ENCODE data around the gene NKTR. TPM values are rescaled to one million over a fixed set of nuclear protein-coding genes. Genes with fewer than 3 reads are reported as not detected.

Gene NKTR
- total and polyA plus RNA-seq, 2 of the 13 experiments (the other 11 are each of a cell fraction or from before 2014, with no cell fraction given): 41.3 to 59.6 TPM

DNA sequence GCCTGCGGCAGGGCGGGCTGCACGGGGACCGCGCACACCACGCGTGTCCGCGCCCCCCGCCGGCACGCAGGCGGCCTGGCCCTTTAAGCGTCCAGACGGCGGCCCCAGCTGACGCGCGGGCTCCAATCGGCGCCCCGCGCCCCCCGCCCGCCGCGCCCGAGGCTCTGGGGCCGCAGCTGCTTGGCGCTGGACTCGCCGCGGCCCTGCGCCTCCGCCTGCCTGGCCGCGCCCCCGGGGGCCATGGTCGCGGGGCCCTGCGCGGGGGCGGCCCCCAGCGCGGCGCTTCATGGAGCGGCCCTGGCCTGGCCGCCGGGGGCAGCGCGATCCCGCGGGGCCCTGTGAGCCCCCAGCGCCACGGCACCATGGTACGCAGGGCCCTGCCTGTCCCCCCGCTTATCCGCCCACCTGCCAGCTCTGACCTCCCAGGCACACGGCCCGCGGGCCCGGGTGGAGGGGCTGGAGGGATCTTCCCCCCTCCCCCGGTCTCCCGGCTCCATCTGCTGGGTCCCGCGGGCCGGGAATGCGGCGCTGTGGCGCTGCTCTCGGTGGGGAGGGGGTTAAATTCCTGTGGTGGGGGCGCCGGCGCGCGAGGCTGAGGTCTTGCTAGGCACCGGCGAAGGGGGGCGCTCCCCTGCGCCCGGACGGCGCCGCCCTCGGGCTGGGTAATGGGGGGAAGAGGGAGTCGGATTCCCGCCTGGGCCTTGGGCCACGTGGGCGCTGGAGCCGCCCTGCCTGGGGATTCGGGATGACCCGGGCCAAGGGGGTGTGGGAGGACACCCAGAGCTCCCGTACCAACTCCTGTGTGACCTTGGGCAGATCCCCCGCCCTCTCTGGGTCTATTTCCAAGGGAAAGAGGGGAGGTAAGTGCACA, 54.1 kb downstream of the NKTR start (continued):
- TF ChIP-seq KIAA2018 (CRISPR knock-in tag; IDR thresholded peaks at IDR 0.05; ENCODE audit: borderline replicate concordance) (no peak), YEATS2 (CRISPR knock-in tag; IDR thresholded peaks at IDR 0.05; ENCODE audit: borderline replicate concordance) (no peak), E2F1 (CRISPR knock-in tag; IDR thresholded peaks at IDR 0.05) (no peak), ZNF263 (CRISPR knock-in tag; IDR thresholded peaks at IDR 0.05) (no peak), ATF5 (CRISPR knock-in tag; IDR thresholded peaks at IDR 0.05; ENCODE audit: low read depth) (no peak), GFI1 (CRISPR knock-in tag; IDR thresholded peaks at IDR 0.05; ENCODE audit: borderline replicate concordance) (no peak), FOXM1 (CRISPR knock-in tag; IDR thresholded peaks at IDR 0.05) (no peak), RFX1 (IDR thresholded peaks at IDR 0.05) (no peak), ATM (IDR thresholded peaks at IDR 0.05; ENCODE audit: borderline replicate concordance) (no peak), MXI1 (IDR thresholded peaks at IDR 0.05; ENCODE audit: borderline replicate concordance, low read depth, low read length) (no peak; the same call in 2 of the 3 replicates), SRSF1 (optimal IDR thresholded peaks at IDR 0.05; ENCODE audit: low read depth, low read length) (no peak), GLI4 (CRISPR knock-in tag; IDR thresholded peaks at IDR 0.05; ENCODE audit: borderline replicate concordance) (no peak), HOXA9 (CRISPR knock-in tag; IDR thresholded peaks at IDR 0.05; ENCODE audit: borderline replicate concordance) (no peak), DNMT3B (CRISPR knock-in tag; conservative IDR thresholded peaks at IDR 0.05) (peak; percentile 70; the same call in 1 of the 2 replicates)
- TF ChIP-seq, protein P1, sequence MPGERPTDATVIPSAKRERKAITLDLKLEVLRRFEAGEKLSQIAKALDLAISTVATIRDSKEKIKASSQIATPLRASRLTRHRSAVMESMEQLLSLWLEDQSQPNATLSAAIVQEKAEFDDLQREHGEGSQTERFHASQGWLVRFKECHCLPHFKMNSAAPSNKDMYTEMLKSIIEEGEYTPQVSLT (CRISPR knock-in tag; IDR thresholded peaks at IDR 0.05; ENCODE audit: borderline replicate concordance, low read depth): no peak
- TF ChIP-seq, protein P2, sequence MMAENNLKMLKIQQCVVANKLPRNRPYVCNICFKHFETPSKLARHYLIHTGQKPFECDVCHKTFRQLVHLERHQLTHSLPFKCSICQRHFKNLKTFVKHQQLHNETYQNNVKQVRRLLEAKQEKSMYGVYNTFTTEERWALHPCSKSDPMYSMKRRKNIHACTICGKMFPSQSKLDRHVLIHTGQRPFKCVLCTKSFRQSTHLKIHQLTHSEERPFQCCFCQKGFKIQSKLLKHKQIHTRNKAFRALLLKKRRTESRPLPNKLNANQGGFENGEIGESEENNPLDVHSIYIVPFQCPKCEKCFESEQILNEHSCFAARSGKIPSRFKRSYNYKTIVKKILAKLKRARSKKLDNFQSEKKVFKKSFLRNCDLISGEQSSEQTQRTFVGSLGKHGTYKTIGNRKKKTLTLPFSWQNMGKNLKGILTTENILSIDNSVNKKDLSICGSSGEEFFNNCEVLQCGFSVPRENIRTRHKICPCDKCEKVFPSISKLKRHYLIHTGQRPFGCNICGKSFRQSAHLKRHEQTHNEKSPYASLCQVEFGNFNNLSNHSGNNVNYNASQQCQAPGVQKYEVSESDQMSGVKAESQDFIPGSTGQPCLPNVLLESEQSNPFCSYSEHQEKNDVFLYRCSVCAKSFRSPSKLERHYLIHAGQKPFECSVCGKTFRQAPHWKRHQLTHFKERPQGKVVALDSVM (CRISPR knock-in tag; IDR thresholded peaks at IDR 0.05): no peak
